SK-N-DZ (cell line): ENCODE data around the gene SEMA3A.
"Not testable (repeated sequence)": the region's sequence is repeated elsewhere in the genome, so short reads cannot be mapped to it uniquely, and the experiment has no call there.

ENCODE experiments used
- DNase-seq: peaks from one replicate; pipeline ENCODE4 v3.0.0-alpha.2; 2015; ENCODE audit warnings: low spot score

SEMA3A gene

DNA sequence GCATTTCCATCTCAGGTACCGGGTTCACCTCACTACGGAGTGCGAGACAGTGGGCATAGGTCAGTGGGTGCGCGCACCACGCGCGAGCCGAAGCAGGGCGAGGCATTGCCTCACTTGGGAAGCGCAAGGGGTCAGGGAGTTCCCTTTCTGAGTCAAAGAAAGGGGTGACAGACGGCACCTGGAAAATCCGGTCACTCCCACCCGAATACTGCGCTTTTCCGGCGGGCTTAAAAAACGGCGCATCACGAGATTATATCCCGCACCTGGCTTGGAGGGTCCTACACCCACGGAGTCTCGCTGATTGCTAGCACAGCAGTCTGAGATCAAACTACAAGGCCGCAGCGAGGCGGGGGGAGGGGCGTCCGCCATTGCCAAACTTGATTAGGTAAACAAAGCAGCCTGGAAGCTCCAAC, 132.1 kb downstream of the SEMA3A start:
- not testable (repeated sequence) for DNase-seq

DNA sequence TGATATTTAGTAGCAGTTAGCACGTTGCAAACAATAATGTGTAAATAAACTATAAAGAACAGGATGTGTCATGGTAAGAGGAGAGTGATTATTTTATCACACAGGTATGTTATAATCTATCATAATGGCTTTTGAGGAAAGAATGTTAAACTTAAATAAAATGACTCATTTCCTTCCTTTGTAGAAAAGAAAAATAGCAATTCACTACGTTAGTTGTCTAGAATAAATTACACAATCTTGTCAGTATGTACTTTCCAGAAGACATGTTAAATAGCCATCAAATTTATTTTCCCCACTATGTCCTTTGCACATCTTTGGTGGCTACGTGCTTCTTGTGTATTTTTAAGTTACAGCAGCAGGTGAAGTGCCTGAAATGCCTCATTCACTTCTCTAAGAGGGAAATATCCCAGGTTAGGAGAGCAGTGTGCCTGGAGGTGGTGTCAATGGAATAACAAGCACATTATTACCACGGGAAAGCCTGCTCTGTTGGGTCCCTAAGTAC, 133.8 kb downstream of the SEMA3A start:
- DNase-seq, result no peak

GRCh38 chr7:84060000-84060399, 134.6 kb downstream of the SEMA3A start:
- no peak for DNase-seq

GRCh38 chr7:84058311-84059076, 136.1 kb downstream of the SEMA3A start:
- DNase-seq, result no peak

DNA sequence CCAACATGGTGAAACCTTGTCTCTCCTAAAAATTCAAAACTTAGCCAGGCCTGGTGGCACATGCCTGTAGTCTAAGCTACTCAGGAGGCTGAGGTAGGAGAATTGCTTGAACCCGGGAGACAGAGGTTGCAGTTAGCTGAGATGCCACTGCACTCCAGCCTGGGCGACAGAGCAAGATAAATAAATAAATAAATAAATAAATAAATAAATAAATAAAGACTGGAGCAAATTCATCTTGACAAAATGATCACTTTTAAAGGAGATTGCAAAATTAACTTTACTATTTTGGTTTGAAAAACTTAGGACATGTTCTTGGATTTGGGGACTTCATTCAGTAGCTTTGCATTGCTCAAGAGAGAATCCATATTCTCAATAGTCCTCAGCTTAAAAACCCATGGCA, 137.0 kb downstream of the SEMA3A start:
- no peak for DNase-seq

DNA sequence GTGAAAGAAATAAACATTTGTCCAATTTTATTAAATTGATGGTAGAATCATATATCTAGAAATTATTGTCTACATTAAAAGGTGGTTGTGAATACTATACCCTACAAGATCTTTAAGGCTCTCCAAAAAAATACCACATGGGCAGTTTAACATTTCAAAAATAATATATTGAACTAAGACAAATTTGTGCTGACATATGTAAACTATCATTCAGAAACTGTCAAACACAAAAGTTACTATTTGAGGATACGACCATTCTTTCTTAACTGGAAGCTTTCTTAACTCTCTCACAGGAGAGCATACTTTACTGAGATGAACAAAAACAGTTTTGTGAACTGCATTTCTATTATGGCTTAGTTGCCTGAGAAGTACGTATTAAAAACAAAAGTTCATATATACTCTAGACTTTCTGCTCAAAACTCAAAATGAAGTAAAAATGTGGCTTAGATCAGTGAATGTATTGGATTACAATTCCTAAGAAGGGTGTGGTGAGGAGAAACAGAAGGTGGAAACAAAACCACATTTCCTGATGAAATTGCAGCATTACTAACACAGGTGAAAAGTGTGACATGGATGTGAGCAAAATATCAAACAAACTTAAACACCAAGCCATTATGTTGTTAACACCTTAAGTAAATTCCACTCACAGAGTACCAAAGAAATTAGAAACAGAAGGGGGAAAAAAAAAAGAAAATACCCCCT, 138.5 kb downstream of the SEMA3A start:
- no peak for DNase-seq

DNA sequence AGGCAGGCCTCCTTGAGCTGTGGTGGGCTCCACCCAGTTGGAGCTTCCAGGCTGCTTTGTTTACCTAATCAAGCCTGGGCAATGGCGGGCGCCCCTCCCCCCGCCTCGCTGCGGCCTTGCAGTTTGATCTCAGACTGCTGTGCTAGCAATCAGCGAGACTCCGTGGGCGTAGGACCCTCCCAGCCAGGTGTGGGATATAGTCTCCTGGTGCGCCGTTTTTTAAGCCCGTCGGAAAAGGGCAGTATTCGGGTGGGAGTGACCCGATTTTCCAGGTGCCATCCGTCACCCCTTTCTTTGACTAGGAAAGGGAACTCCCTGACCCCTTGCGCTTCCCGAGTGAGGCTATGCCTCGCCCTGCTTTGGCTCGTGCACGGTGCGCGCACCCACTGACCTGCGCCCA, 139.4 kb downstream of the SEMA3A start:
- not testable (repeated sequence) for DNase-seq

DNA sequence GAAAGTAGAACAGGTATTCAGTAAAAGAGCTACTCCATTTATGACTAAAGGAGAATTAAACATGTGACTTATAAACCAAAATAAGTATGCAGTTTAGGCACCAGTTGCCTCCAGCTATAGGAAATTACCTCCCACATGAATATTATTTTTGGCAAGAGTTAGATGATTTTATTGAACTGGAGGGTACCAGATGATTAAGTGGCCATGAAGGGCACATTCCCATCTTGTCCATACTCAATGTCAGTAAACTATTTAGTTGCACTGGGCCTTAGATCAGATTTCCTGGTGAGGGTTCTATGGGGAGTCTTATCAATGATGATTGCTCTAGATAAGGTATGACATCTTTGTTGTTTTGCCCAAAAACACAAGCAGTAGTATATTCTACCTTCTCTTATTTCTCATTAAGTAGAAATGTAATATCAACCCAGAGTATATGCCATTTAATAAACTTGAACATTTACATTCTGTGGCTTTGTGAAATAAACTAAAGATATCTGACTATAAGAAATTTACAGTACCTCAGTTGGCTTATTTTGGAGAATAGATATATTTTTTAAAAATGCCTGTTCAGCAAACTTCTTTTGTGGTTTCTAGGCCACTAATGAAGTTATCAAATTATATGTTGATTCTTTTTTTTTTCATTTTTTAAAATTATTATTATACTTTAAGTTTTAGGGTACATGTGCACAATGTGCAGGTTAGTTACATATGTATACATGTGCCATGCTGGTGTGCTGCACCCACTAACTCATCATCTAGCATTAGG, 145.3 kb downstream of the SEMA3A start:
- DNase-seq, result no peak

- no peak for DNase-seq
Measured at GRCh38 chr7:84047085-84047484, 147.5 kb downstream of the SEMA3A start.

- DNase-seq, result no peak
Measured at GRCh38 chr7:84044834-84045233, 149.8 kb downstream of the SEMA3A start.

GRCh38 chr7:84043661-84044191, 150.9 kb downstream of the SEMA3A start:
- no peak for DNase-seq

GRCh38 chr7:84042110-84042539, 152.5 kb downstream of the SEMA3A start:
- peak; percentile 46 for DNase-seq

DNA sequence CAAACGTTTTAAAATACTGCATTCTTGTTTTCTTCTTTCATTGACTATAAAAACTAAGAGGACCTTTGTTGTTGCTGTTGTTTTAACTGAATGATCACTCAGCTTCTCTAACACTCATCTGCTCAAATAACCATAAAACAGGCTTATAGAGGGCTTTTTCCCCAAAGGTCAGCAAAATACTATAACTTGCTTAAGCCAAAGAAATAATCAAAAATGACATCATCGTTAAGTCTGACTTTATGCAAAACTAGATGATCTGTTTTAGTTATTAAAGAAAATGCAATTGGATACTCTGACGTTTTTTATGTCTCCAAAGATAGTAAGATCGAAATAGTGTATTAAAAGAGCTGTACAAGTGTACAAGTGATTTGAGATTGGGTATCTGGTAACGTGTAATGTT, 152.9 kb downstream of the SEMA3A start:
- no peak for DNase-seq

- peak; percentile 84 for DNase-seq
Measured at GRCh38 chr7:84040355-84040754, 154.2 kb downstream of the SEMA3A start.

- peak; percentile 88 for DNase-seq
Measured at GRCh38 chr7:84039432-84039831, 155.2 kb downstream of the SEMA3A start.

DNA sequence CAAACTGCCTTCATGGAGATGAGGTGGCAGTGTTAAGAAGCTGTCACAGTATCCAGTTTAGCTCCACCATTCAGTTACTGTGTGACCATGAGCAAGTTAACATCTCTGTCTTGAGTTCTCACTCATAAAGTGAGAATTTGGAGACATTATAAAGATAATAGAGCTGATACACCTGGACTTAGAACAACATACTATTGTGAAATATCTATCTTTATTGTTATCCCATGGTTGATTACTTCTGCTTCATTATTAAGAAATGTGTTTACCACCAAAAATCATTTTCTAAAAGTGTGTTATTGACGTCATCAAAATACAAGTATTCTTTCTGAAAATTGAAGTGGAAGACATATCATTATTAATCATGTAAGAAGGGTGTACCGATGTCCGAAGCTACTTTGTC, 166.9 kb downstream of the SEMA3A start:
- no peak for DNase-seq

DNA sequence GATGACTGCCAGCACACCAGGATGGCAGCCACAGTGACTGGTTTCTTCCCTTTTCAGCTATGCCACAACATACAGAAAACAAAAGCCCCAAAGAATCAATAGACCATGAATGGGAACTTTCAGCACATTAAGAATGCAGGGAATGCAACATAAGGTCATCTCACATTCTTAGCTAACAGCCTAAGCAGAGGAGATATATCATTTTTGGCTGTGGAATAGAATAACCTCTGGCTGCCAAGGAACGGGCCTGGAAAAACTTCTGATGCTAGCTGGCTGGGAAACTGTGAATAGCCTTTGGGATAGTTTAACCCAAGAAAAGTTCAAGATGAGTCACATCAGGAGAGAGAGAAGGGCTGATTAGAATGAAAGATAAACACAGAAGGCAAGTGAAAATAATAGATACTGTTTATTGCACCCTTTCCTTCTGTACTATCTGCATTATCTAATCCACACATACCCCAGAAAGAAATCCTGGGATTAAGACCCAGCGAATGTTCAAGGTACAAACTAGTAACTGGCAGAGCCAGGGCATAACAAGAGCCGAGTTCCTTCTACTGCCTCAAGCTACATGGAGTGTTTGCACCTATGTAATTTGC, 169.2 kb downstream of the SEMA3A start:
- no peak for DNase-seq

DNA sequence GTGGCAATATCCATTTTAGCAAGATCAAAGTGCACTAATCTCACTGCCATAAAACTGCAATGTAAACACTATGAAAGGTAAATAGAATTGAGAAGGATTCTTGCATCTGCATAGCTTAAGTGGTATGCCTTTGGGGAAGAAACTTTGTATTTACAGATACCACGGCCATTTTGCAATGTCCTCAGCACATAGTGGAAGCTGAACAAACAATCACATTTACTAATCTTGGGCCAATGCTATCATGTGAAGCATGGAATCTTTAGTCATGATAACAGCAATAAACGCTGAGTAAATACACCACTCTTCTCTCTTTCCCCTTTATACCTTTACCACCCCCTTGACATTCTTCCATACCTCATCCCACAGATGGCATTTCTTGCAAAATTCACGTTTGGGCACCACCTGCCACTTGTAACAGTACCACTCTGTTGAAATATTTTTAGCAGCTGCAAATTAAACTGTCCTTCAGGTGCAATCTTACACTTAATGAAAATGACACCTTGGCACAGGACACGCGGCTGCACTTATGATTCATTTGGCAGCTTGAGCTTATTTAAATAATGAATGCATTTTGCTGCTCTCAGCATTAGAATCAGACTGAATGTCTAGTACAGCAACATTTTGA, 171.8 kb downstream of the SEMA3A start:
- no peak for DNase-seq

GRCh38 chr7:84022009-84022408, 172.6 kb downstream of the SEMA3A start:
- no peak for DNase-seq

GRCh38 chr7:84021292-84021908, 173.2 kb downstream of the SEMA3A start:
- DNase-seq, result no peak

GRCh38 chr7:84017651-84018050, 176.9 kb downstream of the SEMA3A start:
- DNase-seq, result no peak
